H9 (cell line): ENCODE measurements around the gene RUNX2. TPM values are rescaled to one million over a fixed set of nuclear protein-coding genes. Genes with fewer than 3 reads are reported as not detected.

Experiments
- DNase-seq: peaks from one replicate; pipeline ENCODE4 v3.0.0-alpha.2; 2017
- H2AFZ ChIP-seq: one replicate; pipeline ENCODE4 v1.6.1; 2013; ENCODE audit warnings: mild to moderate bottlenecking, low read length, control low read depth, moderate library complexity
- H2AK5ac ChIP-seq: 2 replicates; pipeline ENCODE4 v1.6.1; 2013; ENCODE audit warnings: low read length, control low read depth, mixed read lengths; ENCODE audit not compliant: insufficient read length
- H2BK120ac ChIP-seq: one replicate; pipeline ENCODE4 v1.6.1; 2013; ENCODE audit warnings: low read depth, mild to moderate bottlenecking, low read length, control low read depth, inconsistent platforms; ENCODE audit not compliant: poor library complexity, severe bottlenecking
- H2BK12ac ChIP-seq: 2 replicates; pipeline ENCODE4 v1.6.1; 2013; ENCODE audit warnings: low read length, control low read depth, mixed read lengths, low read depth; ENCODE audit not compliant: insufficient read length
- H2BK15ac ChIP-seq: 2 replicates; pipeline ENCODE4 v1.6.1; 2013; ENCODE audit warnings: low read depth, low read length, control low read depth
- H2BK20ac ChIP-seq: one replicate; pipeline ENCODE4 v1.6.1; 2013; ENCODE audit warnings: low read depth, mild to moderate bottlenecking, low read length, control low read depth, inconsistent platforms; ENCODE audit not compliant: poor library complexity, severe bottlenecking
- H2BK5ac ChIP-seq: 2 replicates; pipeline ENCODE4 v1.6.1; 2013; ENCODE audit warnings: low read length, control low read depth, mixed read lengths; ENCODE audit not compliant: insufficient read length
- H3K14ac ChIP-seq: 2 replicates; pipeline ENCODE4 v1.6.1; 2013; ENCODE audit warnings: low read length, control low read depth; ENCODE audit not compliant: insufficient read depth
- H3K18ac ChIP-seq: 2 replicates; pipeline ENCODE4 v1.6.1; 2013; ENCODE audit warnings: low read depth, mild to moderate bottlenecking, mixed read lengths, low read length, control low read depth; ENCODE audit not compliant: insufficient read length
- H3K23ac ChIP-seq: 2 replicates; pipeline ENCODE4 v1.6.1; 2013; ENCODE audit warnings: low read length, control low read depth, mixed read lengths, low read depth; ENCODE audit not compliant: insufficient read length
- H3K23me2 ChIP-seq: 2 replicates; pipeline ENCODE4 v1.6.1; 2013; ENCODE audit warnings: low read depth, mild to moderate bottlenecking, mixed read lengths, low read length, control low read depth; ENCODE audit not compliant: insufficient read length, poor library complexity, severe bottlenecking
- H3K27ac ChIP-seq: 2 replicates; pipeline ENCODE4 v1.5.1; 2013; ENCODE audit warnings: low read length, control low read depth, mixed read lengths, low read depth; ENCODE audit not compliant: insufficient read length
- H3K27me3 ChIP-seq: 2 replicates; pipeline ENCODE4 v1.6.1; 2013; ENCODE audit warnings: low read length, control low read depth, inconsistent platforms; ENCODE audit not compliant: insufficient read depth
- H3K4ac ChIP-seq: 2 replicates; pipeline ENCODE4 v1.6.1; 2013; ENCODE audit warnings: low read depth, mild to moderate bottlenecking, control low read depth, inconsistent platforms, low read length, moderate library complexity
- H3K4me1 ChIP-seq: 2 replicates; pipeline ENCODE4 v1.6.1; 2013; ENCODE audit warnings: low read length, control low read depth, inconsistent platforms; ENCODE audit not compliant: insufficient read depth
- H3K4me2 ChIP-seq: 2 replicates; pipeline ENCODE4 v1.6.1; 2013; ENCODE audit warnings: low read length, control low read depth, mixed read lengths; ENCODE audit not compliant: insufficient read length, insufficient read depth
- H3K56ac ChIP-seq: 2 replicates; pipeline ENCODE4 v1.6.1; 2013; ENCODE audit warnings: low read depth, mild to moderate bottlenecking, mixed read lengths, low read length, control low read depth; ENCODE audit not compliant: insufficient read length
- H3K79me1 ChIP-seq: 2 replicates; pipeline ENCODE4 v1.6.1; 2013; ENCODE audit warnings: low read depth, mild to moderate bottlenecking, moderate library complexity, low read length, control low read depth, inconsistent platforms; ENCODE audit not compliant: insufficient read depth, poor library complexity, severe bottlenecking
- H3K79me2 ChIP-seq: 2 replicates; pipeline ENCODE4 v1.6.1; 2013; ENCODE audit warnings: low read length, control low read depth, inconsistent platforms; ENCODE audit not compliant: insufficient read depth
- H3K9ac ChIP-seq: 2 replicates; pipeline ENCODE4 v1.6.1; 2013; ENCODE audit warnings: low read length, control low read depth, mixed read lengths; ENCODE audit not compliant: insufficient read length; ENCODE audit errors: extremely low read depth
- H3K9me3 ChIP-seq: one replicate; pipeline ENCODE4 v1.6.1; 2013; ENCODE audit warnings: low read depth, low read length, inconsistent platforms; ENCODE audit not compliant: control insufficient read depth
- H3T11ph ChIP-seq: one replicate; pipeline ENCODE4 v1.6.1; 2013; ENCODE audit warnings: mild to moderate bottlenecking, low read length, control low read depth, inconsistent platforms
- H4K20me1 ChIP-seq: one replicate; pipeline ENCODE4 v1.6.1; 2013; ENCODE audit not compliant: control insufficient read depth, insufficient read length, insufficient read depth
- H4K5ac ChIP-seq: 2 replicates; pipeline ENCODE4 v1.6.1; 2013; ENCODE audit warnings: low read depth, mild to moderate bottlenecking, mixed read lengths, low read length, control low read depth; ENCODE audit not compliant: insufficient read length
- H4K8ac ChIP-seq: replicated peaks from 2 replicates; pipeline ENCODE4 v1.6.1; 2013; ENCODE audit warnings: low read length, control low read depth, mixed read lengths, low read depth; ENCODE audit not compliant: insufficient read length
- H4K91ac ChIP-seq: 2 replicates; pipeline ENCODE4 v1.6.1; 2013; ENCODE audit warnings: low read depth, mild to moderate bottlenecking, moderate library complexity, mixed read lengths, low read length, control low read depth; ENCODE audit not compliant: insufficient read length
- H3K27ac Mint-ChIP-seq, 3 experiments: 2 replicates in 2 of 3; 3 replicates in 1 of 3; pipeline ENCODE4 v1.8.0; 2020 to 2021; ENCODE audit warnings: mixed read lengths in 3 of 3, mild to moderate bottlenecking in 1 of 3, moderate library complexity in 1 of 3
- H3K27me3 Mint-ChIP-seq: 2 replicates; pipeline ENCODE4 v1.8.0; 2021; ENCODE audit warnings: low read depth, mild to moderate bottlenecking, moderate library complexity, mixed read lengths
- H3K36me3 Mint-ChIP-seq, 3 experiments: 2 replicates in 2 of 3; 3 replicates in 1 of 3; pipeline ENCODE4 v1.8.0; 2020 to 2021; ENCODE audit warnings: low read depth in 3 of 3, mixed read lengths in 3 of 3; ENCODE audit not compliant: insufficient read depth in 1 of 3
- H3K4me1 Mint-ChIP-seq, 2 experiments: 2 replicates each; pipeline ENCODE4 v1.8.0; 2020; ENCODE audit warnings: mixed read lengths in 2 of 2
- H3K4me3 Mint-ChIP-seq, 2 experiments: 2 replicates in 1 of 2; 3 replicates in 1 of 2; pipeline ENCODE4 v1.8.0; 2020 to 2021; ENCODE audit warnings: mild to moderate bottlenecking in 2 of 2, mixed read lengths in 2 of 2, moderate library complexity in 1 of 2
- H3K9me3 Mint-ChIP-seq, 2 experiments: 2 replicates in 1 of 2; 3 replicates in 1 of 2; pipeline ENCODE4 v1.8.0; 2020; ENCODE audit warnings: mild to moderate bottlenecking in 2 of 2, mixed read lengths in 2 of 2, moderate library complexity in 1 of 2
- CTCF ChIP-seq: fragments of 200-600 bp; sonication (generic); conservative IDR thresholded peaks from 3 replicates; pipeline ENCODE4 v1.8.0; 2021; ENCODE audit warnings: antibody characterized with exemption, mild to moderate bottlenecking
- WGBS: extraction: QIAGEN DNeasy Blood & Tissue Kit; methylation state at CpG from one replicate; pipeline ENCODE4 v1.1.7; 2013; ENCODE audit warnings: missing lambda C conversion rate, low lambda C conversion rate, mixed read lengths; ENCODE audit not compliant: insufficient read length; ENCODE audit errors: extremely low coverage; 5-methylcytosine and 5-hydroxymethylcytosine counted together
- total RNA-seq: library from RNA; stranded (reverse); gene quantifications from 2 replicates; pipeline ENCODE4 v1.2.1, GENCODE V29; 2021

The RUNX2 gene
- total RNA-seq, 1 experiment from 2014 or later: 0.15 TPM

- H2BK20ac ChIP-seq: no peak overlapping the region
- no peaks in the 10 kb centered on the region for H3K9me3 ChIP-seq
- peaks cover 4% of the 10 kb centered on the region; the same call in 1 of the 2 replicates for H3K4me1 ChIP-seq
- Mint-ChIP-seq H3K27me3 (no peaks in the 10 kb centered on the region), H3K9me3 (no peaks in the 10 kb centered on the region), H3K36me3 (no peaks in the 10 kb centered on the region; a peak in 1 of 7 replicates), H3K27ac (peak overlapping the region in 1 of 3 experiments; percentile 32; a peak in 1 of 7 replicates), H3K4me1 (peaks cover 34 to 44% of the 10 kb centered on the region in 2 experiments), H3K4me3 (no peak overlapping the region)
- no peaks in the 10 kb centered on the region for H4K20me1 ChIP-seq
- no peak overlapping the region for H4K8ac ChIP-seq
- H3K4me2 ChIP-seq: no peak overlapping the region
- no peak for TF ChIP-seq CTCF
- H3K23me2 ChIP-seq: no peaks in the 10 kb centered on the region
- H2AFZ ChIP-seq: no peak overlapping the region
- DNase-seq: no peak
- no peak overlapping the region for H2AK5ac ChIP-seq
- H3K18ac ChIP-seq: no peak overlapping the region
- no peak overlapping the region for H3T11ph ChIP-seq
- H3K79me1 ChIP-seq: no peaks in the 10 kb centered on the region
- H4K91ac ChIP-seq: no peak overlapping the region
- H2BK12ac ChIP-seq: no peak overlapping the region
- no peak overlapping the region for H3K4ac ChIP-seq
- H3K27ac ChIP-seq: no peak overlapping the region
- no peaks in the 10 kb centered on the region for H3K79me2 ChIP-seq
- H2BK120ac ChIP-seq: no peak overlapping the region
- no peak overlapping the region for H4K5ac ChIP-seq
- no peak overlapping the region for H3K23ac ChIP-seq
- no peaks in the 10 kb centered on the region for H3K27me3 ChIP-seq
- no peak overlapping the region for H2BK5ac ChIP-seq
- H2BK15ac ChIP-seq: no peak overlapping the region
- WGBS: no CpG with 5 or more reads among the region's 5 CpGs
- H3K56ac ChIP-seq: no peak overlapping the region
- H3K14ac ChIP-seq: no peak overlapping the region
- no peak overlapping the region for H3K9ac ChIP-seq
These were observed 186.5 kb downstream of the RUNX2 start for GRCh38 chr6:45514454-45515230.
